H1 (cell line): ENCODE results near the gene CYB561A3. TPM values are rescaled to one million over a fixed set of nuclear protein-coding genes. Genes with fewer than 3 reads are reported as not detected.

Experiments used
- CBX5 ChIP-seq: fragments of 300-800, 300-1000 bp; sonication (generic); IDR thresholded peaks from 2 replicates; pipeline ENCODE4 v1.7.1; 2016; ENCODE audit warnings: antibody characterized with exemption, low read length, low read depth
- KDM1A ChIP-seq: fragments of 200-600, 300-600 bp; sonication (generic); IDR thresholded peaks from 2 replicates; pipeline ENCODE4 v1.7.1; 2016; ENCODE audit warnings: mild to moderate bottlenecking, low read length, borderline replicate concordance
- polyA plus RNA-seq, 7 experiments: library from polyadenylated mRNA; depleted of rRNA in 3 of 7; stranded (reverse) in 5 of 7; unstranded in 2 of 7; fragments of >200 nt in 5 of 7; fragments of 200-250 nt in 2 of 7; gene quantifications; 1 replicate in 5 of 7; 2 replicates in 1 of 7; 4 replicates in 1 of 7; pipeline versions ENCODE4 v1.2.1 to v1.2.3, GENCODE V29; 2011 to 2013; ENCODE audit warnings: missing spikeins in 2 of 7, mixed read lengths in 2 of 7
- total RNA-seq: library from RNA; stranded (reverse); fragmentation: NEBNext Ultra II Directional; extraction: Animal tissue kit (Norgen Biotek cat#: 25700); gene quantifications from 2 replicates; pipeline ENCODE4 v1.2.1, GENCODE V29; 2021
- TF ChIP-seq, protein P1 (sequence below): fragments of 300-600 bp; sonication (generic); IDR thresholded peaks from 2 replicates; pipeline ENCODE4 v1.7.1; 2012; ENCODE audit warnings: low read length, moderate library complexity, mild to moderate bottlenecking, inconsistent platforms; ENCODE audit not compliant: insufficient replicate concordance
- TF ChIP-seq, protein P2 (sequence below): IDR thresholded peaks from 2 replicates; pipeline ENCODE4 v1.6.1; 2012; ENCODE audit warnings: low read length, inconsistent platforms

CYB561A3 gene
- total and polyA plus RNA-seq, 2 of the 8 experiments (the other 6 are each of a cell fraction or from before 2014, with no cell fraction given): 29.6 to 41.2 TPM

DNA sequence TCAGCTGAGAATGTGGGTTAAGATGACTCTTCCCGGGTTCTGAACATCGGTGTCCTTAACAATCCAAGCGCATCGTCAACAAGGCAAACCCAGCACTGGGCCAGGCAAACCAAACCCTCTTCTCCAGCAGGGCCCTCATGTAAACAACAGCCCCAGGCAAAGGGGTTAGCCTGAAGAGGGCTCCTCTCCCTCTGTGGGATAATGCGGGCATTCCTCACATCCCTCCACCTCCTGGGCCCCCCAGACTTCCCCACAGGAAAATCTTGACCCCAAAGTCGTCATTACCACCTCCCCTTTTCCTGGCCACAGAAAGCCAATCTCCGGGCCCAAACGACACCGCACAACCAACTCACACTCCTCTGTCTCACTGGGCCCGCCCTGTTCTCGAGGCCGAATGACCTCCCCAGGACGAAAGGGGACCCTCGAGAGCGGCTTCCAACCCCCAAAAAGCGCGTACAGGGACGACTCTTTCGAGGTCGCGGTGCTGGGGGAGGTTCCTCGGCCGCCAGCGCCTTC, 29.3 kb downstream of the CYB561A3 start (continued):
- TF ChIP-seq, protein P1, sequence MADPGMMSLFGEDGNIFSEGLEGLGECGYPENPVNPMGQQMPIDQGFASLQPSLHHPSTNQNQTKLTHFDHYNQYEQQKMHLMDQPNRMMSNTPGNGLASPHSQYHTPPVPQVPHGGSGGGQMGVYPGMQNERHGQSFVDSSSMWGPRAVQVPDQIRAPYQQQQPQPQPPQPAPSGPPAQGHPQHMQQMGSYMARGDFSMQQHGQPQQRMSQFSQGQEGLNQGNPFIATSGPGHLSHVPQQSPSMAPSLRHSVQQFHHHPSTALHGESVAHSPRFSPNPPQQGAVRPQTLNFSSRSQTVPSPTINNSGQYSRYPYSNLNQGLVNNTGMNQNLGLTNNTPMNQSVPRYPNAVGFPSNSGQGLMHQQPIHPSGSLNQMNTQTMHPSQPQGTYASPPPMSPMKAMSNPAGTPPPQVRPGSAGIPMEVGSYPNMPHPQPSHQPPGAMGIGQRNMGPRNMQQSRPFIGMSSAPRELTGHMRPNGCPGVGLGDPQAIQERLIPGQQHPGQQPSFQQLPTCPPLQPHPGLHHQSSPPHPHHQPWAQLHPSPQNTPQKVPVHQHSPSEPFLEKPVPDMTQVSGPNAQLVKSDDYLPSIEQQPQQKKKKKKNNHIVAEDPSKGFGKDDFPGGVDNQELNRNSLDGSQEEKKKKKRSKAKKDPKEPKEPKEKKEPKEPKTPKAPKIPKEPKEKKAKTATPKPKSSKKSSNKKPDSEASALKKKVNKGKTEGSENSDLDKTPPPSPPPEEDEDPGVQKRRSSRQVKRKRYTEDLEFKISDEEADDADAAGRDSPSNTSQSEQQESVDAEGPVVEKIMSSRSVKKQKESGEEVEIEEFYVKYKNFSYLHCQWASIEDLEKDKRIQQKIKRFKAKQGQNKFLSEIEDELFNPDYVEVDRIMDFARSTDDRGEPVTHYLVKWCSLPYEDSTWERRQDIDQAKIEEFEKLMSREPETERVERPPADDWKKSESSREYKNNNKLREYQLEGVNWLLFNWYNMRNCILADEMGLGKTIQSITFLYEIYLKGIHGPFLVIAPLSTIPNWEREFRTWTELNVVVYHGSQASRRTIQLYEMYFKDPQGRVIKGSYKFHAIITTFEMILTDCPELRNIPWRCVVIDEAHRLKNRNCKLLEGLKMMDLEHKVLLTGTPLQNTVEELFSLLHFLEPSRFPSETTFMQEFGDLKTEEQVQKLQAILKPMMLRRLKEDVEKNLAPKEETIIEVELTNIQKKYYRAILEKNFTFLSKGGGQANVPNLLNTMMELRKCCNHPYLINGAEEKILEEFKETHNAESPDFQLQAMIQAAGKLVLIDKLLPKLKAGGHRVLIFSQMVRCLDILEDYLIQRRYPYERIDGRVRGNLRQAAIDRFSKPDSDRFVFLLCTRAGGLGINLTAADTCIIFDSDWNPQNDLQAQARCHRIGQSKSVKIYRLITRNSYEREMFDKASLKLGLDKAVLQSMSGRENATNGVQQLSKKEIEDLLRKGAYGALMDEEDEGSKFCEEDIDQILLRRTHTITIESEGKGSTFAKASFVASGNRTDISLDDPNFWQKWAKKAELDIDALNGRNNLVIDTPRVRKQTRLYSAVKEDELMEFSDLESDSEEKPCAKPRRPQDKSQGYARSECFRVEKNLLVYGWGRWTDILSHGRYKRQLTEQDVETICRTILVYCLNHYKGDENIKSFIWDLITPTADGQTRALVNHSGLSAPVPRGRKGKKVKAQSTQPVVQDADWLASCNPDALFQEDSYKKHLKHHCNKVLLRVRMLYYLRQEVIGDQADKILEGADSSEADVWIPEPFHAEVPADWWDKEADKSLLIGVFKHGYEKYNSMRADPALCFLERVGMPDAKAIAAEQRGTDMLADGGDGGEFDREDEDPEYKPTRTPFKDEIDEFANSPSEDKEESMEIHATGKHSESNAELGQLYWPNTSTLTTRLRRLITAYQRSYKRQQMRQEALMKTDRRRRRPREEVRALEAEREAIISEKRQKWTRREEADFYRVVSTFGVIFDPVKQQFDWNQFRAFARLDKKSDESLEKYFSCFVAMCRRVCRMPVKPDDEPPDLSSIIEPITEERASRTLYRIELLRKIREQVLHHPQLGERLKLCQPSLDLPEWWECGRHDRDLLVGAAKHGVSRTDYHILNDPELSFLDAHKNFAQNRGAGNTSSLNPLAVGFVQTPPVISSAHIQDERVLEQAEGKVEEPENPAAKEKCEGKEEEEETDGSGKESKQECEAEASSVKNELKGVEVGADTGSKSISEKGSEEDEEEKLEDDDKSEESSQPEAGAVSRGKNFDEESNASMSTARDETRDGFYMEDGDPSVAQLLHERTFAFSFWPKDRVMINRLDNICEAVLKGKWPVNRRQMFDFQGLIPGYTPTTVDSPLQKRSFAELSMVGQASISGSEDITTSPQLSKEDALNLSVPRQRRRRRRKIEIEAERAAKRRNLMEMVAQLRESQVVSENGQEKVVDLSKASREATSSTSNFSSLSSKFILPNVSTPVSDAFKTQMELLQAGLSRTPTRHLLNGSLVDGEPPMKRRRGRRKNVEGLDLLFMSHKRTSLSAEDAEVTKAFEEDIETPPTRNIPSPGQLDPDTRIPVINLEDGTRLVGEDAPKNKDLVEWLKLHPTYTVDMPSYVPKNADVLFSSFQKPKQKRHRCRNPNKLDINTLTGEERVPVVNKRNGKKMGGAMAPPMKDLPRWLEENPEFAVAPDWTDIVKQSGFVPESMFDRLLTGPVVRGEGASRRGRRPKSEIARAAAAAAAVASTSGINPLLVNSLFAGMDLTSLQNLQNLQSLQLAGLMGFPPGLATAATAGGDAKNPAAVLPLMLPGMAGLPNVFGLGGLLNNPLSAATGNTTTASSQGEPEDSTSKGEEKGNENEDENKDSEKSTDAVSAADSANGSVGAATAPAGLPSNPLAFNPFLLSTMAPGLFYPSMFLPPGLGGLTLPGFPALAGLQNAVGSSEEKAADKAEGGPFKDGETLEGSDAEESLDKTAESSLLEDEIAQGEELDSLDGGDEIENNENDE: no peak
- no peak for TF ChIP-seq KDM1A
- TF ChIP-seq, protein P2, sequence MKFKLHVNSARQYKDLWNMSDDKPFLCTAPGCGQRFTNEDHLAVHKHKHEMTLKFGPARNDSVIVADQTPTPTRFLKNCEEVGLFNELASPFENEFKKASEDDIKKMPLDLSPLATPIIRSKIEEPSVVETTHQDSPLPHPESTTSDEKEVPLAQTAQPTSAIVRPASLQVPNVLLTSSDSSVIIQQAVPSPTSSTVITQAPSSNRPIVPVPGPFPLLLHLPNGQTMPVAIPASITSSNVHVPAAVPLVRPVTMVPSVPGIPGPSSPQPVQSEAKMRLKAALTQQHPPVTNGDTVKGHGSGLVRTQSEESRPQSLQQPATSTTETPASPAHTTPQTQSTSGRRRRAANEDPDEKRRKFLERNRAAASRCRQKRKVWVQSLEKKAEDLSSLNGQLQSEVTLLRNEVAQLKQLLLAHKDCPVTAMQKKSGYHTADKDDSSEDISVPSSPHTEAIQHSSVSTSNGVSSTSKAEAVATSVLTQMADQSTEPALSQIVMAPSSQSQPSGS: no peak
- TF ChIP-seq CBX5: no peak
